MG63 (cell line): ENCODE results near the gene MYCBPAP. TPM values are rescaled to one million over a fixed set of nuclear protein-coding genes. Genes with fewer than 3 reads are reported as not detected.
A peak's percentile ranks its signal among the peaks of the same experiment; 100 is the strongest.

Source experiments
- DNase-seq: peaks from one replicate; pipeline ENCODE4 v3.0.0-alpha.2; 2020
- H3K27me3 ChIP-seq: fragments of 250-450 bp; sonication (Bioruptor Pico); 2 replicates; pipeline ENCODE4 v1.5.1; 2020; ENCODE audit warnings: mild to moderate bottlenecking, moderate library complexity
- H3K36me3 ChIP-seq: fragments of 250-450 bp; sonication (Bioruptor Pico); 2 replicates; pipeline ENCODE4 v1.5.1; 2020; ENCODE audit warnings: mild to moderate bottlenecking, moderate library complexity
- H3K4me3 ChIP-seq: fragments of 250-450 bp; sonication (Bioruptor Pico); 2 replicates; pipeline ENCODE4 v1.5.1; 2020; ENCODE audit warnings: mild to moderate bottlenecking, moderate library complexity
- H3K9me3 ChIP-seq: fragments of 250-450 bp; sonication (Bioruptor Pico); 2 replicates; pipeline ENCODE4 v1.5.1; 2020; ENCODE audit warnings: mild to moderate bottlenecking, moderate library complexity
- total RNA-seq: library from RNA; depleted of rRNA; stranded (reverse); fragments of >200 nt; shearing (Covaris generic); gene quantifications from 2 replicates; pipeline ENCODE4 v1.2.3, GENCODE V29; 2014; ENCODE audit warnings: low replicate concordance

MYCBPAP gene
- total RNA-seq, 1 experiment from 2014 or later = not detected

- peak; percentile 84 for DNase-seq
- H3K4me3 ChIP-seq = peak overlapping the region; percentile 89
- no peaks in the 10 kb centered on the region for H3K9me3 ChIP-seq
- no peaks in the 10 kb centered on the region for H3K27me3 ChIP-seq
- H3K36me3 ChIP-seq = peaks cover 38% of the 10 kb centered on the region
Observed at GRCh38 chr17:50479522-50480141, 28.6 kb upstream of the MYCBPAP start.

GRCh38 chr17:50480142-50480764 is 28.0 kb upstream of the MYCBPAP start:
- no peak for DNase-seq
- H3K27me3 ChIP-seq = no peaks in the 10 kb centered on the region
- H3K4me3 ChIP-seq = peak overlapping the region; percentile 89; the same call in 1 of the 2 replicates
- H3K9me3 ChIP-seq = no peaks in the 10 kb centered on the region
- H3K36me3 ChIP-seq = peaks cover 44% of the 10 kb centered on the region

GRCh38 chr17:50480854-50481490 is 27.3 kb upstream of the MYCBPAP start:
- peaks cover 52% of the 10 kb centered on the region for H3K36me3 ChIP-seq
- no peak overlapping the region for H3K4me3 ChIP-seq
- no peak for DNase-seq
- no peaks in the 10 kb centered on the region for H3K9me3 ChIP-seq
- H3K27me3 ChIP-seq = no peaks in the 10 kb centered on the region

- no peaks in the 10 kb centered on the region for H3K27me3 ChIP-seq
- no peaks in the 10 kb centered on the region for H3K9me3 ChIP-seq
- no peak for DNase-seq
- H3K4me3 ChIP-seq = no peak overlapping the region
- H3K36me3 ChIP-seq = peaks cover 52% of the 10 kb centered on the region
Observed at GRCh38 chr17:50481648-50482047, 26.6 kb upstream of the MYCBPAP start.

GRCh38 chr17:50482110-50482509 is 26.1 kb upstream of the MYCBPAP start:
- no peak for DNase-seq
- Histone ChIP-seq H3K9me3 (no peaks in the 10 kb centered on the region), H3K27me3 (no peaks in the 10 kb centered on the region), H3K36me3 (peaks cover 55% of the 10 kb centered on the region), H3K4me3 (no peak overlapping the region)

- DNase-seq = peak; percentile 93
- Histone ChIP-seq H3K9me3 (no peaks in the 10 kb centered on the region), H3K4me3 (no peak overlapping the region), H3K27me3 (no peaks in the 10 kb centered on the region), H3K36me3 (peaks cover 57% of the 10 kb centered on the region)
Observed at GRCh38 chr17:50482516-50482915, 25.7 kb upstream of the MYCBPAP start.

- DNase-seq = no peak
- Histone ChIP-seq H3K4me3 (no peak overlapping the region), H3K27me3 (no peaks in the 10 kb centered on the region), H3K36me3 (peaks cover 59% of the 10 kb centered on the region), H3K9me3 (no peaks in the 10 kb centered on the region)
Observed at GRCh38 chr17:50483266-50483665, 25.0 kb upstream of the MYCBPAP start.

GRCh38 chr17:50484386-50485155 is 23.7 kb upstream of the MYCBPAP start:
- Histone ChIP-seq H3K27me3 (no peaks in the 10 kb centered on the region), H3K9me3 (no peaks in the 10 kb centered on the region), H3K4me3 (no peak overlapping the region), H3K36me3 (peaks cover 59% of the 10 kb centered on the region)
- DNase-seq = no peak

GRCh38 chr17:50487213-50488096 is 20.8 kb upstream of the MYCBPAP start:
- Histone ChIP-seq H3K36me3 (peaks cover 38% of the 10 kb centered on the region), H3K4me3 (no peak overlapping the region), H3K27me3 (no peaks in the 10 kb centered on the region), H3K9me3 (no peaks in the 10 kb centered on the region)
- DNase-seq = peak; percentile 71

GRCh38 chr17:50488880-50489279 is 19.4 kb upstream of the MYCBPAP start:
- Histone ChIP-seq H3K9me3 (no peaks in the 10 kb centered on the region), H3K4me3 (no peak overlapping the region), H3K27me3 (no peaks in the 10 kb centered on the region), H3K36me3 (peaks cover 28% of the 10 kb centered on the region)
- DNase-seq = no peak

- DNase-seq = no peak
- no peak overlapping the region for H3K4me3 ChIP-seq
- peaks cover 7% of the 10 kb centered on the region for H3K36me3 ChIP-seq
- no peaks in the 10 kb centered on the region for H3K9me3 ChIP-seq
- H3K27me3 ChIP-seq = no peaks in the 10 kb centered on the region
Observed at GRCh38 chr17:50491505-50491904, 16.7 kb upstream of the MYCBPAP start.

GRCh38 chr17:50492214-50492613 is 16.0 kb upstream of the MYCBPAP start:
- no peaks in the 10 kb centered on the region for H3K9me3 ChIP-seq
- DNase-seq = no peak
- no peak overlapping the region for H3K4me3 ChIP-seq
- no peaks in the 10 kb centered on the region for H3K27me3 ChIP-seq
- peaks cover 4% of the 10 kb centered on the region for H3K36me3 ChIP-seq

GRCh38 chr17:50493744-50494143 is 14.5 kb upstream of the MYCBPAP start:
- no peak for DNase-seq
- Histone ChIP-seq H3K27me3 (no peaks in the 10 kb centered on the region), H3K4me3 (no peak overlapping the region)

GRCh38 chr17:50495217-50495823 is 12.9 kb upstream of the MYCBPAP start:
- Histone ChIP-seq H3K9me3 (no peaks in the 10 kb centered on the region; the same call in 1 of the 2 replicates), H3K4me3 (no peak overlapping the region), H3K27me3 (no peaks in the 10 kb centered on the region), H3K36me3 (no peaks in the 10 kb centered on the region)
- DNase-seq = no peak

More at GRCh38 chr17:50493744-50494143, 14.5 kb upstream of the MYCBPAP start:
- no peaks in the 10 kb centered on the region for H3K9me3 ChIP-seq
- H3K36me3 ChIP-seq = no peaks in the 10 kb centered on the region

GRCh38 chr17:50495918-50496317 is 12.3 kb upstream of the MYCBPAP start:
- DNase-seq = peak; percentile 56
- no peaks in the 10 kb centered on the region; the same call in 1 of the 2 replicates for H3K9me3 ChIP-seq

More at GRCh38 chr17:50495918-50496317, 12.3 kb upstream of the MYCBPAP start:
- Histone ChIP-seq H3K4me3 (no peak overlapping the region), H3K36me3 (no peaks in the 10 kb centered on the region), H3K27me3 (no peaks in the 10 kb centered on the region)
